HepG2 (cell line): ENCODE results near the gene CLUH. TPM values are rescaled to one million over a fixed set of nuclear protein-coding genes. Genes with fewer than 3 reads are reported as not detected.
A peak's percentile ranks its signal among the peaks of the same experiment; 100 is the strongest.

Experiments
- ATAC-seq: fragments of 200-7000 bp; cut with Tn5 transposase; 3 replicates; pipeline ENCODE4 v1.9.1; 2020; ENCODE audit warnings: mild to moderate bottlenecking, moderate library complexity
- BruUV-seq: library from RNA; stranded (reverse); fragments of 400-500 nt; replicated peaks from 2 replicates; lab custom pipeline; 2021; lab: Mats Ljungman, UMichigan
- CTCF ChIA-PET: fragments of 300-600 bp; formaldehyde crosslinking; extraction: SDS; loops from one replicate; lab custom pipeline; 2021; ENCODE audit warnings: low total read pairs, inconsistent platforms, low intra/inter-chr PET ratio; lab: Yijun Ruan, JAX
- POLR2A ChIA-PET: fragments of 350-600 bp; sonication (Branson Sonifier 250); formaldehyde crosslinking; loops from one replicate; lab custom pipeline; 2020; ENCODE audit warnings: antibody characterized with exemption, inconsistent platforms; lab: Yijun Ruan, JAX
- DNase-seq: peaks from one replicate; pipeline ENCODE4 v3.0.0-alpha.2; 2015; ENCODE audit warnings: low spot score
- FAIRE-seq: peaks from 3 replicates; lab custom pipeline; 2011; peaks lifted over from hg19 to GRCh38; lab: Jason Lieb, UNC
- H2AFZ ChIP-seq: one replicate; pipeline ENCODE4 v1.6.1; 2011; ENCODE audit warnings: low read length, inconsistent platforms
- H3K27ac ChIP-seq: fragments of 300-600 bp; 3 replicates; pipeline ENCODE4 v1.8.0; 2011; ENCODE audit warnings: mixed run types, mild to moderate bottlenecking, mixed read lengths, low read length, inconsistent platforms; ENCODE audit not compliant: insufficient read depth; ENCODE audit errors: extremely low read length
- H3K27me3 ChIP-seq, 2 experiments: fragments of 200-600 bp in 1 of 2; 2 replicates in 1 of 2; 3 replicates in 1 of 2; pipeline versions ENCODE4 v1.6.0 to v1.8.0; 2011; ENCODE audit warnings: low read length in 2 of 2, mild to moderate bottlenecking in 2 of 2, moderate library complexity in 2 of 2, inconsistent platforms in 1 of 2; ENCODE audit not compliant: insufficient read depth in 2 of 2, control insufficient read depth in 1 of 2
- H3K36me3 ChIP-seq, 2 experiments: fragments of 200-600 bp in 1 of 2; replicated peaks in 1 of 2; 2 replicates in 1 of 2; 3 replicates in 1 of 2; pipeline versions ENCODE4 v1.5.1 to v1.8.0; 2011; ENCODE audit warnings: low read length in 2 of 2, inconsistent platforms in 1 of 2; ENCODE audit not compliant: insufficient read depth in 2 of 2, control insufficient read depth in 1 of 2
- H3K4me1 ChIP-seq: 2 replicates; pipeline ENCODE4 v1.5.1; 2012; ENCODE audit warnings: low read length, inconsistent platforms; ENCODE audit not compliant: insufficient read depth
- H3K4me2 ChIP-seq: 2 replicates; pipeline ENCODE4 v1.6.0; 2011; ENCODE audit warnings: low read depth, low read length, inconsistent platforms
- H3K4me3 ChIP-seq, 3 experiments: fragments of 200-600 bp in 1 of 3; sonication (generic), shearing (Covaris generic) in 1 of 3; replicated peaks in 1 of 3; 2 replicates each; pipeline ENCODE4 v1.5.1; 2011 to 2016; ENCODE audit warnings: low read length in 3 of 3, inconsistent platforms in 2 of 3, low read depth in 2 of 3, mild to moderate bottlenecking in 2 of 3, control low read depth in 1 of 3, mixed read lengths in 1 of 3; ENCODE audit not compliant: insufficient read depth in 1 of 3
- H3K79me2 ChIP-seq: one replicate; pipeline ENCODE4 v1.6.1; 2011; ENCODE audit warnings: low read length, inconsistent platforms; ENCODE audit not compliant: insufficient read depth
- H3K9ac ChIP-seq: 2 replicates; pipeline ENCODE4 v1.6.0; 2011; ENCODE audit warnings: mild to moderate bottlenecking, low read depth, low read length, inconsistent platforms; ENCODE audit not compliant: insufficient read depth
- H3K9me3 ChIP-seq: 2 replicates; pipeline ENCODE4 v1.5.1; 2012; ENCODE audit warnings: mild to moderate bottlenecking, low read length
- H4K20me1 ChIP-seq: 2 replicates; pipeline ENCODE4 v1.6.0; 2011; ENCODE audit warnings: inconsistent platforms, mild to moderate bottlenecking, low read length, moderate library complexity; ENCODE audit not compliant: insufficient read depth
- AGO2 ChIP-seq: fragments of 200-400 bp; formaldehyde crosslinking; optimal IDR thresholded peaks from 2 replicates; pipeline ENCODE3; 2017; ENCODE audit warnings: mild to moderate bottlenecking, low read depth, low read length, moderate library complexity
- HNRNPL ChIP-seq: fragments of 200-400 bp; formaldehyde crosslinking; IDR thresholded peaks from 2 replicates; pipeline ENCODE4 v1.6.1; 2017; ENCODE audit warnings: mild to moderate bottlenecking, low read depth, low read length
- HOXA3 ChIP-seq: sonication (generic); formaldehyde crosslinking; IDR thresholded peaks from 2 replicates; pipeline ENCODE4 v1.5.0; 2020; ENCODE audit warnings: missing genetic modification reagents
- KLF16 ChIP-seq, 2 experiments: sonication (generic) in 1 of 2; formaldehyde crosslinking in 1 of 2; IDR thresholded peaks; 2 replicates each; pipeline versions ENCODE4 v1.6.1 to v1.8.0; 2016 to 2023; ENCODE audit warnings: missing genetic modification reagents in 2 of 2, missing compliant biosample characterization in 1 of 2
- MAF1 ChIP-seq: sonication (generic); formaldehyde crosslinking; IDR thresholded peaks from 2 replicates; pipeline ENCODE4 v1.5.0; 2020; ENCODE audit warnings: missing genetic modification reagents, borderline replicate concordance
- POLR2A ChIP-seq, 2 experiments: IDR thresholded peaks; 2 replicates each; pipeline ENCODE4 v1.6.1; 2011; ENCODE audit warnings: low read depth in 2 of 2, low read length in 2 of 2, mild to moderate bottlenecking in 1 of 2, moderate library complexity in 1 of 2; ENCODE audit not compliant: insufficient read depth in 1 of 2
- RARA ChIP-seq: IDR thresholded peaks from 2 replicates; pipeline ENCODE4 v1.6.1; 2016; ENCODE audit warnings: missing genetic modification reagents, missing compliant biosample characterization
- RBFOX2 ChIP-seq: fragments of 200-400 bp; formaldehyde crosslinking; IDR thresholded peaks from 2 replicates; pipeline ENCODE4 v1.6.1; 2017; ENCODE audit warnings: low read depth, mild to moderate bottlenecking, low read length
- U2AF2 ChIP-seq: fragments of 200-400 bp; formaldehyde crosslinking; IDR thresholded peaks from 2 replicates; pipeline ENCODE4 v1.6.1; 2017; ENCODE audit warnings: low read depth, mild to moderate bottlenecking, low read length
- WGBS: methylation state at CpG from one replicate; pipeline ENCODE4 v1.1.6; 2017; ENCODE audit warnings: low lambda C conversion rate; 5-methylcytosine and 5-hydroxymethylcytosine counted together
- in situ Hi-C: cut with HindIII; loops from 2 replicates; pipeline ENCODE4 v1.10.0; 2017; ENCODE audit warnings: low pct_unique_long_range_greater_than_20kb; ENCODE audit not compliant: extremely low pct_ligation_motif_present
- intact Hi-C: fragments of 100-400 bp; cut with micrococcal nuclease; formaldehyde crosslinking; loops from one replicate; pipeline ENCODE4 v1.10.0; 2022; ENCODE audit not compliant: unreplicated experiment
- polyA plus RNA-seq, 8 experiments: library from polyadenylated mRNA; depleted of rRNA in 3 of 8; stranded (reverse) in 7 of 8; unstranded in 1 of 8; fragments of >200 nt; fragmentation: Illumina TruSeq in 4 of 8; extraction: Trizol in 4 of 8; gene quantifications; 2 replicates each; pipeline versions ENCODE4 v1.2.1 to v1.2.3, GENCODE V29; 2011 to 2016; ENCODE audit warnings: low read depth in 4 of 8, missing spikeins in 1 of 8, mixed read lengths in 1 of 8; ENCODE audit not compliant: insufficient read depth in 1 of 8
- total RNA-seq, 5 experiments: library from RNA; depleted of rRNA; stranded (reverse); fragments of >200 nt; fragmentation: Illumina TruSeq; extraction: Trizol; gene quantifications; 2 replicates each; pipeline ENCODE4 v1.2.3, GENCODE V29; 2016; ENCODE audit warnings: low read depth in 1 of 5

The CLUH gene
- total and polyA plus RNA-seq, 2 of the 13 experiments (the other 11 are each of a cell fraction or from before 2014, with no cell fraction given), result 30.9 to 60.5 TPM

DNA sequence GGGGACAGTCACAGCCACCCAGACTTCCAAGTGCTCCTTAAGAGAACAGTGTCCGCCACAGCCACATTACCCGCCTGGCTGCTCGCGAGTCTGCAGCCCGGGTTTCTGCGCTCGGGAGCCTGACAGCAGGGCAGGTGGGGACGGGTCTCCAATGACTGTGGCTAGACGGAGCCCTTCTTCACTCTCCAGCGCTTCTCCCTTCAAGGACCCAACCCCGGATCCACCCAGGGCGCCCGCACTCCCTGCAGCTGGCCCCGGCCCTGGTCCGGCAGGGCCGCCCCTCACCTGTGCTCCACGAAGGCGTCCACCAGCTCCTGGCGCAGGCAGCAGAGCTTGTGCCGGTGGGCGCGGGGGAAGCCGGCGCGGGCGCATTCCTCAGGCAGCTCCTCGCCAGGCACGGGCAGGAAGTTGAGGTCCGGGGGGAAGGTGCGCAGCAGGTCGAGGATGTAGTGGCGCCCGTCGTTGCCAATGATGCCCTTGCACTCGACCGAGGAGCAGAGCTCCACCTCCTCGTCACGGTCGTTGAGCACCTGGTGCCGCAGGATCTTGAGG, 13.9 kb downstream of the CLUH start:
- H3K27me3 ChIP-seq, result no peaks in the 10 kb centered on the region
- FAIRE-seq (no peak), DNase-seq (no peak), ATAC-seq (no peak)
- in situ Hi-C loops (no loop called here), intact Hi-C loops (no loop called here)
- POLR2A ChIA-PET, result interaction anchor here (1.8 kb wide), 1 partner anchor 13 kb away, joined by 6 read pairs; no protein-coding TSS in a partner anchor
- H3K4me3 ChIP-seq, result no peak overlapping the region
- no peaks in the 10 kb centered on the region for H3K4me1 ChIP-seq
- no peaks in the 10 kb centered on the region for H4K20me1 ChIP-seq
- TF ChIP-seq HOXA3 (CRISPR knock-in tag) (0 out of 2 replicates have a peak, but pooled peaks have one; percentile 8), HNRNPL (no peak), RARA (CRISPR knock-in tag) (no peak), U2AF2 (no peak), MAF1 (CRISPR knock-in tag) (no peak), POLR2A (IDR thresholded peaks at IDR 0.05; ENCODE audit: insufficient read depth in 1 of 2, low read depth in 2 of 2, low read length in 2 of 2) (0 out of 4 replicates have a peak, but pooled peaks of 1 of the 2 experiments have one; percentile 8), RBFOX2 (peak; percentile 50; the same call in 1 of the 2 replicates)
- BruUV-seq, result no TSS peak
- CTCF ChIA-PET, result no interaction called here
- H3K4me2 ChIP-seq, result no peak overlapping the region
- no peaks in the 10 kb centered on the region for H3K9me3 ChIP-seq
- H2AFZ ChIP-seq, result no peak overlapping the region
- WGBS, result 98% methylated on average over 25 of the region's 40 CpGs
- H3K36me3 ChIP-seq, result peaks cover 51 to 76% of the 10 kb centered on the region in 2 experiments; a peak in 4 of 5 replicates
- no peak overlapping the region for H3K27ac ChIP-seq
- no peaks in the 10 kb centered on the region for H3K79me2 ChIP-seq
- no peak overlapping the region for H3K9ac ChIP-seq

DNA sequence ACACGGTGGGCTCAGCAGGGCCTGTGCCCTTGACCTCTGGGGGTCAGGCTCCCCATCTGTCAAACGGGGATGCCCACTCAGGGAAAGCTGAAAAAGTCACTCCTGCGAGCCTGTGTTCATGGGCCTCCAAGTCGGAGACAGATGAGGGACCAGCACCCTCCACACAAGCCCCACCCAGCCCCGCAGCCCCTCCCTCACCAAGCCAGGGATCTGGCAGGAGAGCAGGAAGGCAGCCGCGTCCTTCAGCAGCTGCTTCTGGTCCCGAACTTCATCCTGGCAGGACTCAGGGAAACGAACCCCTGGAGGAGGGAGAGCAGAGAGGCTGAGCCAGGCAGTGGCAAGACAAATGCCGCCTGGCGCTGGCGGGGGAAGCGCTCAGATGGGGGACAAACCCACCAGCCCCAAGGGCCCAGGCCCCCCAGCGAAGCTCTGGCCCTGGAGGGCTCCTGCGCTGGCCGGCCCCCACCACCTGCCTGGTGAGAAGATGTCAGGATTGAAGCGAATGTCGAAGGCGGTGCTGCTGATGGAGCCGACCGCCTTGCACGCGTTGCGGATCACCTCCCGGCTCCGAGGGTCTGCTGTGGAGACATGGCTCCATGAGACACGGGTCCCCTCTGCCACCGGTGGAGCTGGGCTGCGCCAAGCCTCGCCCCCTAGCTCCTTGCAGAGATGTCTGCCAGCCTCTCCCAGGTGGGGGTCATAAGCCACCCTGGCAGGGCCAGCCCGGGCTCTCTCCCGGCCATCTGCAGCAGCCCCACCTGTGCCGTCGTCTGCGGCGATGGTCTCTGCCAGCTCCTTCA, 15.4 kb downstream of the CLUH start:
- FAIRE-seq (no peak), ATAC-seq (no peak), DNase-seq (no peak)
- Histone ChIP-seq H3K27ac (no peak overlapping the region), H3K4me1 (no peaks in the 10 kb centered on the region), H3K36me3 (peaks cover 48 to 65% of the 10 kb centered on the region in 2 experiments; a peak in 4 of 5 replicates), H3K4me2 (no peak overlapping the region), H3K79me2 (no peaks in the 10 kb centered on the region), H2AFZ (no peak overlapping the region), H3K4me3 (no peak overlapping the region), H3K9me3 (no peaks in the 10 kb centered on the region), H4K20me1 (no peaks in the 10 kb centered on the region), H3K9ac (no peak overlapping the region), H3K27me3 (no peaks in the 10 kb centered on the region)
- intact Hi-C loops, result no loop called here
- no TSS peak for BruUV-seq
- CTCF ChIA-PET, result no interaction called here
- POLR2A ChIA-PET, result no interaction called here
- 96% methylated on average over 22 of the region's 36 CpGs for WGBS
- TF ChIP-seq KLF16 (CRISPR knock-in tag; IDR thresholded peaks at IDR 0.05), result no peak
- TF ChIP-seq AGO2, result peak; percentile 43
- 0 out of 2 replicates have a peak, but pooled peaks have one; percentile 28 for TF ChIP-seq RBFOX2
- in situ Hi-C loops, result no loop called here
